HG03064 (cell line): ENCODE measurements around the gene ODC1.
"Not testable (repeated sequence)": the region's sequence is repeated elsewhere in the genome, so short reads cannot be mapped to it uniquely, and the experiment has no call there.

ENCODE experiments used
- ATAC-seq: cut with Tn5 transposase; IDR thresholded peaks from one replicate; pipeline ENCODE4 v1.9.1; 2021; ENCODE audit warnings: low read depth; ENCODE audit not compliant: unreplicated experiment

Gene ODC1

GRCh38 chr2:10447895-10448575, at the start of gene ODC1:
Gene ODC1, minus strand, starts transcription at chr2:10448327. Its CDS starts 3,295 bp downstream, at chr2:10445032.
- ATAC-seq, result peak; percentile 63

- ATAC-seq, result no peak
Measured at GRCh38 chr2:10497797-10498251, 49.7 kb upstream of the ODC1 start.

GRCh38 chr2:10495988-10496313, 47.8 kb upstream of the ODC1 start:
- ATAC-seq, result no peak

GRCh38 chr2:10495311-10495987, 47.3 kb upstream of the ODC1 start:
- no peak for ATAC-seq

GRCh38 chr2:10494351-10495066, 46.4 kb upstream of the ODC1 start:
- no peak for ATAC-seq

GRCh38 chr2:10493634-10494281, 45.6 kb upstream of the ODC1 start:
- ATAC-seq, result peak; percentile 90

GRCh38 chr2:10493075-10493633, 45.0 kb upstream of the ODC1 start:
- no peak for ATAC-seq

- no peak for ATAC-seq
Measured at GRCh38 chr2:10490806-10491291, 42.7 kb upstream of the ODC1 start.

- no peak for ATAC-seq
Measured at GRCh38 chr2:10489842-10490555, 41.9 kb upstream of the ODC1 start.

GRCh38 chr2:10488142-10488541, 40.0 kb upstream of the ODC1 start:
- not testable (repeated sequence) for ATAC-seq

GRCh38 chr2:10487741-10488104, 39.6 kb upstream of the ODC1 start:
- ATAC-seq, result not testable (repeated sequence)

- ATAC-seq, result no peak
Measured at GRCh38 chr2:10487081-10487740, 39.1 kb upstream of the ODC1 start.

- ATAC-seq, result no peak
Measured at GRCh38 chr2:10486601-10487079, 38.5 kb upstream of the ODC1 start.

GRCh38 chr2:10486091-10486490, 38.0 kb upstream of the ODC1 start:
- ATAC-seq, result no peak

- ATAC-seq, result no peak
Measured at GRCh38 chr2:10482913-10483312, 34.8 kb upstream of the ODC1 start.

GRCh38 chr2:10482460-10482859, 34.3 kb upstream of the ODC1 start:
- ATAC-seq, result no peak

GRCh38 chr2:10481666-10482157, 33.6 kb upstream of the ODC1 start:
- no peak for ATAC-seq

GRCh38 chr2:10481055-10481665, 33.0 kb upstream of the ODC1 start:
- ATAC-seq, result no peak
